ENCODE data around the gene DSC3. TPM values are rescaled to one million over a fixed set of nuclear protein-coding genes. Genes with fewer than 3 reads are reported as not detected.

Gene DSC3
- total RNA-seq, 4 donors from 2014 or later, result 1.1 TPM; not detected in 3

DNA sequence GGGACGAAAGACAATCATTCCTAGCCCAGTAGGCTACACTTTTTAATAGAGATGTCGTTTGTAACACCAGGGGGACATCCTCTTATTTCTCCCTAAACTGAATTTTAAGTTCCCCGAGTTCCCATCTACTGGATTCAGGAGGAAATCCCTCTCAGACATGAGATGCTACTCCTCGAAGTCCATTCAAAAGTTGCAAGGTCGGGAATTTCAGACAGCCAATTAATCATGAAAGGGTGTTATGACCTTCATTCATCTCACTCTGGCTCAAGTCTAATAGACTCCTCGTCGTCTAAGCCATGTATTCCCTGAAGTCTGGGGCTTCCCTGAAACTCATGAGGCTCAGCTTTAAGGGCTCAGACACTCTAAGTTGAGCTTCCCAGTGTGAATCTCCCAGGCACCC lies 1.2 kb upstream of the DSC3 start:
- no peak for TF ChIP-seq CTCF (IDR thresholded peaks at IDR 0.05; ENCODE audit: low read depth)

DNA sequence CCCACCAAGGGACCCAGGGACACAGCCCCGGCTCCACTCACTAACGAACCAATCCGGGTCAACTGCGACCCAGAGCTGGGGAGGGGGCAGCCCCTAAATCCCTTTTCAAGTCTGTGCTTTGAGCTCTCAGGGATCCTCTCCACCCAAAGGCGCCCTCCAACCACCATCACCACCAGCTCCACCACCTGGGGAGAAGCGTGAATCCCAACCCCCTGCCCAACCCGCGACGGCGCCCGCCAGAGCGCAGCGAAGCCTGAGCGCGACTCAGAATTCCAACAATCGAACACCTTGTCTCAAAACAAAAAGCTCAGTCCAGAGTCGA lies 497 bp downstream of the DSC3 start:
- no peak for TF ChIP-seq CTCF (IDR thresholded peaks at IDR 0.05; ENCODE audit: low read depth)

GRCh38 chr18:31041271-31042083 lies 1.1 kb downstream of the DSC3 start:
- no peak for TF ChIP-seq CTCF (IDR thresholded peaks at IDR 0.05; ENCODE audit: low read depth)

- TF ChIP-seq CTCF (IDR thresholded peaks at IDR 0.05; ENCODE audit: low read depth), result no peak
Observed at GRCh38 chr18:31040686-31041270, 1.8 kb downstream of the DSC3 start.

DNA sequence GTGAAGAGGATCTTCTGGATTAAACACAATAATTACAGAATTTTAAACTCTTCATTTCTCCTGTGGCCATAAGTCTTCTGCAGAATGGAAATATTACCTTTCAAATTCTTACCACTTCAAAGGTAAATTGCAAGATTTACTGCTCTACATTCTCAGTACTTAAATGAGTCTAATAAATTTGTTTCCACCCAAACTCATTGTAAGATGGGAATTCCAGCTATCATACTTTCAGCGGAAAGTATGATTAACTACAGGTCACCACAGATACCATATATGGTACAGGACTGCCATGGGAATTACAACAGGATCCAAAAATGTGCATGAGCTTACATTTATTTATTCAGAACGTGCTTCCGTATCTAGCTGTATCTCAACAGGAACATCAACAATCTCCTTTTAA lies 3.1 kb downstream of the DSC3 start:
- no peak for TF ChIP-seq CTCF (IDR thresholded peaks at IDR 0.05; ENCODE audit: low read depth)

- TF ChIP-seq CTCF (IDR thresholded peaks at IDR 0.05; ENCODE audit: low read depth), result no peak
Observed at GRCh38 chr18:31034541-31034940, 8.0 kb downstream of the DSC3 start.

GRCh38 chr18:31030574-31031278 lies 11.8 kb downstream of the DSC3 start:
- no peak for TF ChIP-seq CTCF (IDR thresholded peaks at IDR 0.05; ENCODE audit: low read depth)
